ENCODE measurements around the gene KCNQ2.

- no peak for TF ChIP-seq POLR2AphosphoS5 (IDR thresholded peaks at IDR 0.05; ENCODE audit: borderline replicate concordance, low read depth, low read length)
- TF ChIP-seq EZH2 (IDR thresholded peaks at IDR 0.05): no peak
These were observed 113.1 kb downstream of the KCNQ2 start for GRCh38 chr20:63359164-63359934.
